GM12873 (cell line): Measurements from ENCODE around the gene CLSTN2.

Source experiments
- CTCF ChIP-seq: IDR thresholded peaks from 2 replicates; pipeline ENCODE4 v1.5.1; 2012; ENCODE audit warnings: low read depth, mild to moderate bottlenecking, moderate library complexity, low read length, control low read depth; ENCODE audit not compliant: insufficient read depth; ENCODE audit errors: missing control alignments

CLSTN2 gene

GRCh38 chr3:139906418-139906817 lies 28.6 kb upstream of the CLSTN2 start:
- TF ChIP-seq CTCF, result no peak

GRCh38 chr3:139909811-139910210 lies 25.2 kb upstream of the CLSTN2 start:
- TF ChIP-seq CTCF, result no peak

GRCh38 chr3:139916271-139916670 lies 18.7 kb upstream of the CLSTN2 start:
- no peak for TF ChIP-seq CTCF

GRCh38 chr3:139917226-139917785 lies 17.7 kb upstream of the CLSTN2 start:
- no peak for TF ChIP-seq CTCF

GRCh38 chr3:139928708-139929505 lies 6.1 kb upstream of the CLSTN2 start:
- no peak for TF ChIP-seq CTCF

- TF ChIP-seq CTCF, result no peak
Observed at GRCh38 chr3:139930211-139930610, 4.8 kb upstream of the CLSTN2 start.

- no peak for TF ChIP-seq CTCF
Observed at GRCh38 chr3:139933766-139934165, 1.2 kb upstream of the CLSTN2 start.
